Activated T-cell treated with anti-CD3 and anti-CD28 coated beads, Interleukin-2, amount 50 U/mL, for 72 hours (primary cell): Measurements from ENCODE around the gene DTX2. TPM values are rescaled to one million over a fixed set of nuclear protein-coding genes. Genes with fewer than 3 reads are reported as not detected.
"Not testable (repeated sequence)": the region's sequence is repeated elsewhere in the genome, so short reads cannot be mapped to it uniquely, and the experiment has no call there.

Source experiments
- ATAC-seq, 2 donors: fragments of 150-1000 bp; cut with Tn5 transposase; replicated peaks in 1 of 2; 2 replicates each; pipeline ENCODE4 v1.10.0; 2021; ENCODE audit warnings: moderate library complexity in 2 of 2, mild to moderate bottlenecking in 1 of 2
- DNase-seq, 2 donors: peaks; one replicate each; pipeline ENCODE4 v3.0.0; 2021 to 2022; ENCODE audit warnings: mixed read lengths in 1 of 2
- H3K27ac Mint-ChIP-seq: one replicate; pipeline ENCODE4 v1.8.0; 2022; ENCODE audit warnings: mild to moderate bottlenecking, moderate library complexity, mixed read lengths
- H3K27me3 Mint-ChIP-seq: one replicate; pipeline ENCODE4 v1.8.0; 2022; ENCODE audit warnings: low read depth, mixed read lengths
- H3K36me3 Mint-ChIP-seq, 2 donors: one replicate each; pipeline ENCODE4 v1.8.0; 2022; ENCODE audit warnings: mixed read lengths in 2 of 2, mild to moderate bottlenecking in 1 of 2; ENCODE audit not compliant: insufficient read depth in 2 of 2
- H3K4me1 Mint-ChIP-seq: one replicate; pipeline ENCODE4 v1.8.0; 2022; ENCODE audit warnings: low read depth, mixed read lengths
- H3K4me3 Mint-ChIP-seq, 2 donors: one replicate each; pipeline ENCODE4 v1.8.0; 2022; ENCODE audit warnings: mild to moderate bottlenecking in 2 of 2, mixed read lengths in 2 of 2, moderate library complexity in 2 of 2
- H3K9me3 Mint-ChIP-seq, 2 donors: one replicate each; pipeline ENCODE4 v1.8.0; 2022; ENCODE audit warnings: mixed read lengths in 2 of 2
- total RNA-seq, 2 donors: library from RNA; stranded (reverse); gene quantifications; one replicate each; pipeline ENCODE4 v1.2.3, GENCODE V29; 2022

DTX2 gene
- total RNA-seq, result 10 to 100 TPM; 40.6 to 49.4 TPM

DNA sequence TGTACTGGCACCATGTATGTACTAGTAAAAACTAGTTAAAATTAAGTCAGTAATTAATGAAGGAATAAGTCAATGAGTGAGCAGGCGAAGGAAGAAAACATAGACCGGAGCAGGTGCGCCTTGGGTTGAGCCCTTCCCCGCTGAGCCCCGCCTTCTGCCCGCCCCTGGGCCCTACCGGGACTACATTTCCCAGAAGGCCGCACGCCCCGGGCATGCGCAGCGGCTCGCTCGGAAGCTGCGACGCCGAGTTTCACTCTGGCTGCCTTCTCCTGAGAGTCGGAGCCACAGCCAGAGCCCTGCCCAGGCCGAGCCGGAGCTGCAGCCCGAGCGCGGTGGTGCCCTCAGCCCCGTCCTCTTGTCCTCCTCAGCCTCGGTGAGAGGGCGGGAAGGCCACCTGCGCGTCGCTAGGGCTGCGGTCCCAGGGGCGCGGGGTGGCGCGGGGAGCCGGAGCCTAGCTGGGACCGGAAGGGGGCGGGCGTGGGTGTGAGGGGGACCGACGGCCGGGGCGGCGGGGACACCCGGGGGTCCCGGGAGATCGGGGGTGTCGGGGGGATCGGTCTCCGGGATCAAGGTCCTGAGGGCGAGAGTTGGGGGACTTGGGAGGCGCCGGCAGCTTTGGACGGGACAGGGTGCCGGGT lies at the start of gene DTX2:
DTX2 (plus strand) TSS at position 246 of the 638 bp plus-strand sequence. CDS start 18,801 bp downstream, outside the sequence.
- peak; percentile 46 to 47 for DNase-seq
- H3K27me3 Mint-ChIP-seq, H3K4me1 Mint-ChIP-seq, H3K9me3 Mint-ChIP-seq, H3K36me3 Mint-ChIP-seq, H3K27ac Mint-ChIP-seq: not testable (repeated sequence)
- peak within 1 kb of the TSS; percentile 56 to 70 for H3K4me3 Mint-ChIP-seq
- peak; percentile 99 for ATAC-seq

GRCh38 chr7:76412249-76412648 lies 49.3 kb upstream of the DTX2 start:
- Mint-ChIP-seq H3K4me1 (no peaks in the 10 kb centered on the region), H3K27ac (no peak overlapping the region), H3K4me3 (no peak overlapping the region), H3K9me3 (no peaks in the 10 kb centered on the region), H3K27me3 (no peaks in the 10 kb centered on the region), H3K36me3 (no peaks in the 10 kb centered on the region)
- ATAC-seq (no peak), DNase-seq (no peak)

DNA sequence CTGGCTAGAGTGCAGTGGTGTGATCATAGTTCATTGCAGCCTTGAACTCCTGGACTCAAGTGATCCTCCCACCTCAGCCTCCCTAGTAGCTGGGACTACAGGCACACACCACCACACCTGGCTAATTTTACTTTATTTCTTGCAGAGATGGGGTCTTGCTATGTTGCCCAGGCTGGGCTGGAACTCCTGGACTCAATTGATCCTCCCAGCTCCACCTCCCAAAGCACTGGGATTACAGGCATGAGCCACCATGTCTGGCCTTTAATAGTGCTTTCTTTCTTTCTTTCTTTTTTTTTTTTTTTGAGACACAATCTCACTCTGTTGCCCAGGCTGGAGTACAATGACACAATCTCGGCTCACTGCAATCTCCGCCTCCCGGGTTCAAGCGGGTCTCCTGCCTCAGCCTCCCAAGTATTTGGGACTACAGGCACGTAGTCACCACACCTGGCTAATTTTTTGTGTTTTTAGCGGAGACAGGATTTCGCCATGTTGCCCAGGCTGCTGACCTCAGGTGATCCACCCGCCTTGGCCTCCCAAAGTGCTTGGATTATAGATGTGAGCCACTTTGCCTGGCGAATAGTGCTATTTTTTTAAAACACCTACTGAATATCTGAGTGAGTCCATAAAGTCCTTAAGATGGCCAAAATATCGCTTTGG lies 43.7 kb upstream of the DTX2 start:
- not testable (repeated sequence) for H3K36me3 Mint-ChIP-seq, H3K27me3 Mint-ChIP-seq, H3K9me3 Mint-ChIP-seq, H3K4me1 Mint-ChIP-seq, H3K27ac Mint-ChIP-seq, H3K4me3 Mint-ChIP-seq, DNase-seq, ATAC-seq

GRCh38 chr7:76421097-76421496 lies 40.4 kb upstream of the DTX2 start:
- H3K27me3 Mint-ChIP-seq, result peaks cover 12% of the 10 kb centered on the region
- not testable (repeated sequence) for ATAC-seq, DNase-seq, H3K27ac Mint-ChIP-seq, H3K9me3 Mint-ChIP-seq, H3K36me3 Mint-ChIP-seq, H3K4me3 Mint-ChIP-seq
- peaks cover 15% of the 10 kb centered on the region for H3K4me1 Mint-ChIP-seq

- Mint-ChIP-seq H3K9me3 (no peaks in the 10 kb centered on the region), H3K36me3 (no peaks in the 10 kb centered on the region), H3K27me3 (peaks cover 12% of the 10 kb centered on the region), H3K4me1 (peaks cover 22% of the 10 kb centered on the region), H3K27ac (no peak overlapping the region), H3K4me3 (no peak overlapping the region)
- DNase-seq, result no peak
- no peak for ATAC-seq
Observed at GRCh38 chr7:76423666-76424412, 37.7 kb upstream of the DTX2 start.

DNA sequence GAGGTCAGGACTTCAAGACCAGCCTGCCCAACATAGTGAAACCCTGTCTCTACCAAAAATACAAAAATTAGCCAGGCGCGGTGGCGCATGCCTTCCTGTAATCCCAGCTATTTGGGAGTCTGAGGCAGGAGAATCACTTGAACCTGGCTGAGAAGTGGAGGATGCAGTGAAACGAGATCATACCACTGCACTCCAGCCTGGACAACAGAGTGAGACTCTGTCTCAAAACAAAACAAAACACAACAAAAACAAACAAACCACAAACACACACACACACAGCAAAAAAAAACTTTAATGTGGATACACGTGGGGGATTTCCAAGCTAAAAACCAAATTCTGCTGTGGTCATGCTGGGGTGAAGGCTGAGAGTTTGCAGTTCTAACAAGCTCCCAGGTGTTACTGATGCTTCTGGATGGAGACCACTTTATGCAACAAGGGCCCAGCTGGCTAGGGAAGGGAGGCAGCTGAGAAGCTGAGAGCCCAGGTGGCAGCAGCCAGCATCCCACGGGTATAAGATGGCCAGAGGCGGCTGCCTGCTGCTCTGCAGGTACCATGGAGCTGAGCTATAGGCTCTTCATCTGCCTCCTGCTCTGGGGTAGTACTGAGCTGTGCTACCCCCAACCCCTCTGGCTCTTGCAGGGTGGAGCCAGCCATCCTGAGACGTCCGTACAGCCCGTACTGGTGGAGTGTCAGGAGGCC lies 36.9 kb upstream of the DTX2 start, which contains the start of gene ZP3:
ZP3 (plus strand) TSS at position 538 of the 699 bp plus-strand sequence; CDS start at position 553, 15 bp downstream.
- Mint-ChIP-seq H3K27ac (no peak within 1 kb of the TSS), H3K9me3 (no peaks in the 10 kb centered on the region), H3K36me3 (no peaks in the 10 kb centered on the region), H3K4me3 (no peak within 1 kb of the TSS), H3K27me3 (peaks cover 12% of the 10 kb centered on the region), H3K4me1 (peaks cover 25% of the 10 kb centered on the region)
- DNase-seq, result no peak
- ATAC-seq, result peak; percentile 50 to 63

DNA sequence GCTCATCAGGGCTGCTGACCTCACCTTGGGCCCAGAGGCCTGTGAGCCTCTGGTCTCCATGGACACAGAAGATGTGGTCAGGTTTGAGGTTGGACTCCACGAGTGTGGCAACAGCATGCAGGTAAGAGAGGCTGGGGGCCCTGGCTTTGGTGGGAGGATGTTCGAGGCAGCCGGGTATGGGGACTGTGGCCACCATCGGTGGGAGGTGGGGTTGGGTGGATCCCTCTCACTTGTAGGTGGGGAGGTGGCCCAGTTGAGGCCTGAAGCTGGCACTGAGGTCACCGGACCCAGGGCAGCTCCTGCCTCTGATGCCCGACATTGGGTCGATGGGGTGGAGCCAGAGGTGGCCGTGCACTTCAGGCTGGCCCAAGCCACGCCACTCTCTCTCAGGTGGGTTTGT lies 36.4 kb upstream of the DTX2 start:
- Mint-ChIP-seq H3K27me3 (peaks cover 10% of the 10 kb centered on the region), H3K4me1 (peaks cover 25% of the 10 kb centered on the region), H3K9me3 (no peaks in the 10 kb centered on the region), H3K36me3 (no peaks in the 10 kb centered on the region), H3K27ac (no peak overlapping the region), H3K4me3 (no peak overlapping the region)
- ATAC-seq (no peak), DNase-seq (no peak)

DNA sequence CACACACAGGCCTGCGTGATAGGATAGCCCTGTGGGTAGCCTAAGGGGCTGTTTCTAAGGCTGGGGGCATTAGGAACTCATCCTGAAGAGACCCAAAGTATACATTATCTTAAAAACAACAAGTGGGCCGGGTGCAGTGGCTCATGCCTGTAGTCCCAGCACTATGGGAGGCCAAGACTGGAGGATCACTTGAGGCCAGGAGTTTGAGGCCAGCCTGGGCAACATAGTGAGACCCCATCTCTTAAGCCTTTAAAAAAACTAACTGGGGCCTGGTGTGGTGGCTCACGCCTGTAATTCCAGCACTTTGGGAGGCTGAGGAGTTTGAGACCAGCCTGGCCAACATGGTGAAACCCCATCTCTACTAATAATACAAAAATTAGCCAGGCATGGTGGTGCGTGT lies 36.0 kb upstream of the DTX2 start:
- H3K36me3 Mint-ChIP-seq, H3K9me3 Mint-ChIP-seq, H3K27ac Mint-ChIP-seq, H3K27me3 Mint-ChIP-seq, ATAC-seq, H3K4me3 Mint-ChIP-seq, DNase-seq: not testable (repeated sequence)
- peaks cover 25% of the 10 kb centered on the region for H3K4me1 Mint-ChIP-seq

DNA sequence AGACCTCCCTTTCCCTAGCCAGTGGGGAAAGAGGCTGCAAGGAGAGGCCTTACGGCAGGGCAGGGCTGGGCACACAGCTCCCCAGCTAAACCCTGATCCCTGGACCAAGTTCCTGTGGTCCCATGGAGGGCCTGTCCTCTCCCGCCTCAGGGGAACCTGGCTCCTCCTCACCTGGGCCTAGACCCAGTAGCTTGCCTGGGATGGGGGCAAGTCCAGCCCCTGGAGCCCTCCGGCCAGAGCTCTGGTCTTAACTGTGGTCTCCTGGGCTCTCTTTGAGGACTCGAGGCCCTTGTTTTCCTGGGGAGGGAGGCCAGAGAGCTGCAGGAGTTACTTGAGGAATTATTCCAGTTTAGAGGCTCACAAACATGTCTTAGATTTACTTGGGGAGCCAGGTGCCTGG lies 35.3 kb upstream of the DTX2 start:
- peaks cover 6% of the 10 kb centered on the region for H3K27me3 Mint-ChIP-seq
- H3K4me1 Mint-ChIP-seq, result peaks cover 25% of the 10 kb centered on the region
- H3K4me3 Mint-ChIP-seq, result no peak overlapping the region
- ATAC-seq, result no peak
- H3K36me3 Mint-ChIP-seq, result no peaks in the 10 kb centered on the region
- no peak for DNase-seq
- no peak overlapping the region for H3K27ac Mint-ChIP-seq
- H3K9me3 Mint-ChIP-seq, result no peaks in the 10 kb centered on the region

GRCh38 chr7:76427635-76428034 lies 33.9 kb upstream of the DTX2 start:
- DNase-seq (no peak), ATAC-seq (no peak)
- H3K4me1 Mint-ChIP-seq, result peaks cover 25% of the 10 kb centered on the region
- no peak overlapping the region for H3K4me3 Mint-ChIP-seq
- H3K9me3 Mint-ChIP-seq, result no peaks in the 10 kb centered on the region
- H3K27me3 Mint-ChIP-seq, result peaks cover 6% of the 10 kb centered on the region
- H3K27ac Mint-ChIP-seq, result no peak overlapping the region
- no peaks in the 10 kb centered on the region for H3K36me3 Mint-ChIP-seq

DNA sequence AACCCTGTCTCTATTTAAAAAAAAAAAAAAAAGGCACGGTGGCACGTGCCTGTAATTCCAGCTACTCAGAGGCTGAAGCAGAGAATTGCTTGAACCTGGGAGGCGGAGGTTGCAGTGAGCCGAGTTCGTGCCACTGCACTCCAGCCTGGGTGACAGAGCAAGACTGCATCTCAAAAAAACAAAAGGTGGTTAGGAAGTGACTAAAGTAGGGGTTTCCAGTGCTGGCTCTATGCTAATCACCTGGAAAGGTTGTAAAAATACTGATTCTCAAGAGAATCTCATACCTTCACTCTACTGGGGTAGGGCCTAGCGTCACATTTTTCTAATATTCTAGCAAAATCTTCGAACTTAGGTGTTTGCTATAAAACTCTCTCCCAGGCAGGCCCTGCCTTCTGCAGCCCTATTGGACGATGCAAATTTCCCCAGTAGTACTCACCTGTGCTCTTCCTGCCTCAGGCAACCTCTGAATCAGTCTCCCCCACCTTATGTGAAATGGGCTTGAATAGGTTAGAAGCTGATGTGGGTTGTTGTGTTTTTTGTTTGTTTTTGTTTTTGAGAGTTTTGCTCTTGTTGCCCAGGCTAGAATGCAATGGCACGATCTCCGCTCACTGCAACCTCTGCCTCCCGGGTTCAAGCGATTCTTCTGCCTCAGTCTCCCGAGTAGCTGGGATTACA lies 33.2 kb upstream of the DTX2 start:
- peak; percentile 41 to 48 for ATAC-seq
- no peak overlapping the region for H3K27ac Mint-ChIP-seq

GRCh38 chr7:76428868-76429805 lies 32.4 kb upstream of the DTX2 start:
- H3K4me3 Mint-ChIP-seq, result no peak overlapping the region

More for the DNA sequence above, 33.2 kb upstream of the DTX2 start:
- Mint-ChIP-seq H3K9me3 (no peaks in the 10 kb centered on the region), H3K36me3 (no peaks in the 10 kb centered on the region), H3K4me1 (peaks cover 25% of the 10 kb centered on the region), H3K4me3 (no peak overlapping the region), H3K27me3 (no peaks in the 10 kb centered on the region)
- DNase-seq, result no peak

More at GRCh38 chr7:76428868-76429805, 32.4 kb upstream of the DTX2 start:
- Mint-ChIP-seq H3K36me3 (no peaks in the 10 kb centered on the region), H3K27me3 (no peaks in the 10 kb centered on the region), H3K27ac (no peak overlapping the region), H3K4me1 (peaks cover 22% of the 10 kb centered on the region), H3K9me3 (no peaks in the 10 kb centered on the region)
- ATAC-seq (no peak), DNase-seq (no peak)
